Transverse colon (tissue), 4 donors: ENCODE results near the gene MSI2. TPM values are rescaled to one million over a fixed set of nuclear protein-coding genes. Genes with fewer than 3 reads are reported as not detected.
"Not testable (repeated sequence)": the region's sequence is repeated elsewhere in the genome, so short reads cannot be mapped to it uniquely, and the experiment has no call there.

Experiments used
- DNase-seq: peaks from one replicate; pipeline ENCODE4 v3.0.0-alpha.2; 2019
- H3K27ac ChIP-seq, 4 donors: fragments of 200-600 bp; sonication (generic); 2 replicates each; pipeline ENCODE4 v1.5.1; 2016 to 2018; ENCODE audit warnings: inconsistent platforms in 4 of 4
- H3K27me3 ChIP-seq: fragments of 200-600 bp; sonication (generic); 2 replicates; pipeline ENCODE4 v1.5.1; 2017; ENCODE audit warnings: inconsistent platforms
- H3K36me3 ChIP-seq, 4 donors: fragments of 200-600 bp; sonication (generic); 2 replicates each; pipeline ENCODE4 v1.5.1; 2017 to 2019; ENCODE audit warnings: inconsistent platforms in 4 of 4
- H3K4me1 ChIP-seq, 4 donors: fragments of 200-600 bp; sonication (generic); 2 replicates each; pipeline ENCODE4 v1.5.1; 2017 to 2020; ENCODE audit warnings: inconsistent platforms in 4 of 4
- H3K4me3 ChIP-seq, 4 donors: fragments of 200-600 bp; sonication (generic); 1 replicate in 1 of 4; 2 replicates in 3 of 4; pipeline versions ENCODE4 v1.5.1 to v1.6.1; 2017 to 2019; ENCODE audit warnings: inconsistent platforms in 4 of 4
- H3K9me3 ChIP-seq, 2 donors: fragments of 200-600 bp; sonication (generic); 2 replicates each; pipeline ENCODE4 v1.5.1; 2017 to 2019; ENCODE audit warnings: inconsistent platforms in 2 of 2
- EP300 ChIP-seq: sonication (generic); formaldehyde crosslinking; IDR thresholded peaks from one replicate; pipeline ENCODE4 v1.6.1; 2017; ENCODE audit warnings: antibody characterized with exemption, low read depth
- POLR2A ChIP-seq: fragments of 450-650 bp; IDR thresholded peaks from one replicate; pipeline ENCODE4 v1.6.1; 2016; ENCODE audit warnings: antibody characterized with exemption, mild to moderate bottlenecking, moderate library complexity
- POLR2AphosphoS5 ChIP-seq, 3 donors: sonication (generic); formaldehyde crosslinking; IDR thresholded peaks; one replicate each; pipeline ENCODE4 v1.6.1; 2016; ENCODE audit warnings: antibody characterized with exemption in 3 of 3
- WGBS, 2 donors: methylation state at CpG; one replicate each; pipeline ENCODE4 v1.1.5; 2018; ENCODE audit warnings: low coverage in 1 of 2; 5-methylcytosine and 5-hydroxymethylcytosine counted together
- in situ Hi-C, 4 donors: fragments of 200-750 bp; cut with MboI; loops; one replicate each; pipeline versions ENCODE4 v1.15.0 to v1.15.1; 2017; ENCODE audit warnings: low sequenced_read_pairs in 3 of 4, low pct_ligation_motif_present in 1 of 4, low pct_unique_long_range_greater_than_20kb in 1 of 4
- intact Hi-C: fragments of 100-400 bp; cut with DNase I; formaldehyde crosslinking; loops from one replicate; pipeline ENCODE4 v1.15.1; 2023; ENCODE audit warnings: low total_unique reads
- total RNA-seq, 4 donors: library from RNA; depleted of rRNA; stranded (reverse); fragments of >200 nt; gene quantifications; one replicate each; pipeline ENCODE4 v1.1.0, GENCODE V29; 2016
- TF ChIP-seq, protein P1 (sequence below), 5 experiments: fragments of 200-600 bp in 3 of 5; fragments of 450-650 bp in 2 of 5; sonication (generic) in 3 of 5; IDR thresholded peaks; 1 replicate in 2 of 5; 2 replicates in 3 of 5; pipeline ENCODE4 v1.5.1; 2016 to 2017; ENCODE audit warnings: antibody characterized with exemption in 5 of 5, inconsistent platforms in 3 of 5, mild to moderate bottlenecking in 2 of 5, moderate library complexity in 1 of 5

The MSI2 gene
- total RNA-seq, 4 donors from 2014 or later: 20.6 to 36.0 (median 29.3) TPM

DNA sequence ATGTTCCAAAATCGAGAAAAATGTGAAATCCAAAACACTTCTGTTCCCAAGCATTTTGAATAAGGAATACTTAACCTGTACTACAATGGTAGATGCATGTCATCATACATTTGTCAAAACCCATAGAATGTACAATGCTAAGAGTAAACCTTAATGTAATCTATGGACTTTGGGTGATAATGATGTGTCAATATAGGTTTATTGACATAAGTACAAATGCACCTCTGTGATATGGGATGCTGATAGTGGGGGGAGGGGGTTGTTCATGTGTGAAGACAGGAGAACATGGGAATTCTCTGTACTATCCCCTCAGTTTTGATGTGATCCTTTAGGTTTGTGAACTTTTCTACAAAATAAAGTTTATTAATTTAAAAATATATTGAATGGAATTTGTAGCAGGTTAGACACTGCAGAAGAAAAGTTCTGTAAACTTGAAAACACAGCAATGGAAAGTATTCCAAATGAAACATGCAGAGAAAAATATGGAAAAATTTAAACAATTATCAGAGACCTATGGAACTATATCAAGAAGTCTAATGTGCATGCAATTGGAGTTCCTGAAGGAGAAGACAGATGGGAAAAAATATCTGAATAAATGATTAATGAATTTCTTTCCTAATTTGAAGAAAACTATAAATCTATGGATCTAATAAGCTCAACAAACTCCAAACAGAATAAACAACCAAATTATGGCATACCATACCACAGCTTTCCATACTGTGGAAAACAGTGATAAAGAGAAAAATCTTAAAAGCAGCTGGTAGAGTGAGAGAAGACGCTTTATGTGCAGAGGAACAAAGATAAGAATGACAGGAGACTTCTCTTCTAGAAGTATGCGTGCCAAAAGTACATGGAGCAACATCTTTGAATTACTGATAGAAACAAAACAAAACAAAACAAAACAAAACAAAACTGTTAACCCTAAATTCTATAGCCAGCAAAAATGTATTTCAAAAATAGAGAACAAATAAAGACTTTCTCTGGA is 34.7 kb upstream of the MSI2 start:
- in situ Hi-C loops: no loop called here

DNA sequence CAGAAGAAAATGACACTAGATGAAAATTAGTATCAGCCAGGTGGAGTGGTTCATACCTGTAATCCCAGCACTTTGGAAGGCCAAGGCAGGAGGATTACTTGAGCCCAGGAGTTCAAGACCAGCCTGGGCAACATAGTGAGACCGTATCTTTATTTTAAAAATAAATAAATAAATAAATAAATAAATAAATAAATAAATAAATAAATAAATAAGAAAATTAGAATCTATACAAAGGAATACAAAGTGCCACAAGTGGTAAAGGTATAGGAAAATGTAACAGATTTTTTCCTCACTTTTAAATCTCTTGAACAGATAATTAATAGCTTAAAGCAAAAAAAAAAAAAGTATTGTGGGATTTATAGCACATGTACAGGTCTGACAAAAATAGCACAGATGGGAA is 33.9 kb upstream of the MSI2 start:
- WGBS, 2 donors: 83 to 91% methylated on average over 1 of the region's 1 CpG
- DNase-seq, H3K4me3 ChIP-seq, in situ Hi-C loops, H3K27me3 ChIP-seq, H3K27ac ChIP-seq, H3K4me1 ChIP-seq, intact Hi-C loops, H3K36me3 ChIP-seq: not testable (repeated sequence)
- peaks cover 5 to 15% of the 10 kb centered on the region in 2 donors for H3K9me3 ChIP-seq

More for the DNA sequence above, 34.7 kb upstream of the MSI2 start:
- H3K4me1 ChIP-seq: no peaks in the 10 kb centered on the region
- no peaks in the 10 kb centered on the region for H3K36me3 ChIP-seq
- TF ChIP-seq, protein P1, sequence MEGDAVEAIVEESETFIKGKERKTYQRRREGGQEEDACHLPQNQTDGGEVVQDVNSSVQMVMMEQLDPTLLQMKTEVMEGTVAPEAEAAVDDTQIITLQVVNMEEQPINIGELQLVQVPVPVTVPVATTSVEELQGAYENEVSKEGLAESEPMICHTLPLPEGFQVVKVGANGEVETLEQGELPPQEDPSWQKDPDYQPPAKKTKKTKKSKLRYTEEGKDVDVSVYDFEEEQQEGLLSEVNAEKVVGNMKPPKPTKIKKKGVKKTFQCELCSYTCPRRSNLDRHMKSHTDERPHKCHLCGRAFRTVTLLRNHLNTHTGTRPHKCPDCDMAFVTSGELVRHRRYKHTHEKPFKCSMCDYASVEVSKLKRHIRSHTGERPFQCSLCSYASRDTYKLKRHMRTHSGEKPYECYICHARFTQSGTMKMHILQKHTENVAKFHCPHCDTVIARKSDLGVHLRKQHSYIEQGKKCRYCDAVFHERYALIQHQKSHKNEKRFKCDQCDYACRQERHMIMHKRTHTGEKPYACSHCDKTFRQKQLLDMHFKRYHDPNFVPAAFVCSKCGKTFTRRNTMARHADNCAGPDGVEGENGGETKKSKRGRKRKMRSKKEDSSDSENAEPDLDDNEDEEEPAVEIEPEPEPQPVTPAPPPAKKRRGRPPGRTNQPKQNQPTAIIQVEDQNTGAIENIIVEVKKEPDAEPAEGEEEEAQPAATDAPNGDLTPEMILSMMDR (IDR thresholded peaks at IDR 0.05): no peak
- TF ChIP-seq EP300 (no peak), POLR2A (no peak)
- 76 to 78% methylated on average over 3 of the region's 3 CpGs for WGBS, 2 donors
- H3K4me3 ChIP-seq: no peak overlapping the region
- H3K27ac ChIP-seq: no peak overlapping the region
- intact Hi-C loops: no loop called here
- H3K9me3 ChIP-seq: peaks cover 5 to 15% of the 10 kb centered on the region in 2 donors
- no peaks in the 10 kb centered on the region for H3K27me3 ChIP-seq
- no peak for DNase-seq

DNA sequence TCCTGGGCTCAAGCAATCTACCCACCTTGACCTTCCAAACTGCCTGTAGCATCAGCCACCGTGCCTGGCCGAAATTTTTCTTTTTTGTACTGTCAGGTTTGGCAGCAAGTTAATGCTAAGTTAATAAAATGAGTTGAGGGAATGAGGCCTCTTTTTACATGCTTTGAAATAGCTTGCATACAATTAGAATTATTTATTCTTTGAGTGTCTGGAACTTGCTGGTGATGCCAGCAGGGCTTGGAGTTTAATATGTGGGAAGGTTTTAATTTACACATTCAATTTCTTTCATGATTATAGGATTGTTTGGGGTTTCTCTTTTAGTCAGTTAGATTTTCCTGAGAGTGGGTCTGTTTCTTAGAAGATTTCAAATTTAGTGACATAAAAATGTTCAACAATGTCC is 31.2 kb upstream of the MSI2 start:
- H3K27me3 ChIP-seq: no peaks in the 10 kb centered on the region
- in situ Hi-C loops (loop anchor here in 1 of 4 donors (25.0 kb wide), 1 partner anchor 512 kb away; the partner anchor contains the start of gene CCDC182), intact Hi-C loops (no loop called here)
- no peak overlapping the region for H3K27ac ChIP-seq
- no peak overlapping the region for H3K4me3 ChIP-seq
- peaks cover 5 to 15% of the 10 kb centered on the region in 2 donors for H3K9me3 ChIP-seq
- H3K36me3 ChIP-seq: no peaks in the 10 kb centered on the region
- 80 to 96% methylated on average over 2 of the region's 2 CpGs for WGBS, 2 donors
- TF ChIP-seq POLR2AphosphoS5 (IDR thresholded peaks at IDR 0.05) (no peak), EP300 (no peak), POLR2A (no peak)
- TF ChIP-seq, protein P1 (IDR thresholded peaks at IDR 0.05): no peak
- no peak for DNase-seq
- no peaks in the 10 kb centered on the region for H3K4me1 ChIP-seq

DNA sequence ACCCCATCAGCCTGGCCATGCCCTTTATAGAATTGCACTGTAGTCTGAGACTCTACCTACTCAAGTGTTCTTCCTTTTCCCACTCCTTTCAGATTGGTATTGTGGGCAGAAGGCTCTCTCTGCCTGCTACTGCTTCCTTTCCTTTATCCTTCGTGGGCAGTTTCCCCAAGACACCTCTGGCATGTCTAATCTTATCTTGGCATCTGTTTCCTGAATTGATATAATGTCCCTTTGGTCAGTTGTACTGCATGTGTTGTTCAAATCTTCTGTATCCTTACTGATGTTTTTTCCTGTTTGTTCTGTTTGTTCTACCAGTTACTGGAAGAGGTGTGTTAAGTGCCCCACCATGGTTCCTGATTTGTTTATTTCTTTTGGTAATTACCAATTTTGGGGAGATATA is 29.5 kb upstream of the MSI2 start:
- in situ Hi-C loops (loop anchor here in 1 of 4 donors (25.0 kb wide), 1 partner anchor 511 kb away; the partner anchor contains the start of gene CCDC182), intact Hi-C loops (no loop called here)
- Histone ChIP-seq H3K27ac (no peak overlapping the region), H3K27me3 (no peaks in the 10 kb centered on the region), H3K36me3 (no peaks in the 10 kb centered on the region), H3K9me3 (peaks cover 0 to 5% of the 10 kb centered on the region in 2 donors), H3K4me3 (no peak overlapping the region), H3K4me1 (no peaks in the 10 kb centered on the region)
- WGBS, 2 donors: 52 to 67% methylated on average over 1 of the region's 1 CpG
- DNase-seq: no peak
- no peak for TF ChIP-seq EP300
- TF ChIP-seq POLR2A: no peak
- TF ChIP-seq, protein P1 (IDR thresholded peaks at IDR 0.05): no peak
- TF ChIP-seq POLR2AphosphoS5 (IDR thresholded peaks at IDR 0.05): no peak
